GM21367 (cell line): ENCODE measurements around the gene MYO7B.

Experiments used
- ATAC-seq: cut with Tn5 transposase; IDR thresholded peaks from one replicate; pipeline ENCODE4 v1.9.1; 2021; ENCODE audit not compliant: unreplicated experiment

Gene MYO7B

GRCh38 chr2:127607399-127607908, 72.0 kb downstream of the MYO7B start:
- no peak for ATAC-seq

GRCh38 chr2:127608061-127609030, 72.9 kb downstream of the MYO7B start:
- no peak for ATAC-seq

GRCh38 chr2:127609031-127609751, 73.7 kb downstream of the MYO7B start:
- ATAC-seq, result no peak

DNA sequence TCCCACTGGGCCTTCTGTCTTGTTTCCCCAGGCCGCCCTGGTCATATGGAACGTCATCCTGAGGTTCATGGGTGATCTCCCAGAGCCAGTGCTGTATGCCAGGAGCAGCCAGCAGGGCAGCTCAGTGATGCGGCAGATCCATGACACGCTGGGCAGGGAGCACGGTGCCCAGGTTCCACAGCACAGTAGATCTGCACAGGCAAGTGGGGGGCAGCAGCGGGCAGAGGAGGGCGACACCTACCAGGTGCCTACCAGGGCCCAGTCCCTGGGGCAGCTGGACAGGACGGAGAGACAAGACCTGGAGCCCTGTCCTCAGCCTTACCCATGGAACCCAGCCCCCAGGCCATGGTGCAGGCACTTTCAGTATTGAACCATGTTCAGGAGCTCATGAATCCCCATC, 74.3 kb downstream of the MYO7B start:
- no peak for ATAC-seq

- no peak for ATAC-seq
Observed at GRCh38 chr2:127610561-127610960, 75.1 kb downstream of the MYO7B start.

- ATAC-seq, result no peak
Observed at GRCh38 chr2:127611076-127611925, 75.8 kb downstream of the MYO7B start.

- no peak for ATAC-seq
Observed at GRCh38 chr2:127612111-127612822, 76.8 kb downstream of the MYO7B start.

- ATAC-seq, result no peak
Observed at GRCh38 chr2:127614246-127614645, 78.8 kb downstream of the MYO7B start.

GRCh38 chr2:127614731-127615130, 79.2 kb downstream of the MYO7B start:
- no peak for ATAC-seq

- ATAC-seq, result no peak
Observed at GRCh38 chr2:127615511-127616166, 80.2 kb downstream of the MYO7B start.

DNA sequence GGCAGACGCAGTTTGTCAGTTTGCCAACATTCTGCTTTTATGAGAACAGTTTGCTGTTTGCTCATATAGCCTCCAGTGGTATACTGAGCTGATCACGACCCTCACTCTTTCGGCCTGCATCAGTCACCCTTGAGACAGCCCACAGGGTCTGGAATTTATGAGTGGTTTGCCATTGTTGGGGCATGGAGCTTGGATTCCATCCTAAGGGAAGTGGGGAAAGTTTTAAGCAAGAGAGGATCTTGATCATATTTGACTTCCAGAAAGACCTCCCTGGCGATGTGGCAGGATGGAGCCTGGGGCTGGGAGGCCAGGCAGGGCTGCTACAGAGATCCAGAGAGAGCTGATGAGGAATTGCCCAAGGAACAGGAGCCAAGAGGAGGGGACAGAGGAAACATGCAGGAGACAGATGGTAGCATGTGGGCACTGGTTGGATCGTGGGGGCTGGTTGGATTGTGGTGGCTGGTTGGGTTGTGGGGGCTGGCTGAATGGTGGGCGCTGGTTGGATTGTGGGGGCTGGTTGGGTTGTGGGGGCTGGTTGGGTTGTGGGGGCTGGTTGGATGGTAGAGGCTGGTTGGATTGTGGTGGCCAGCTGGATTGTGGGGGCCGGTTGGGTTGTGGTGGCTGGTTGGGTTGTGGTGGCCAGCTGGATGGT, 83.2 kb downstream of the MYO7B start:
- ATAC-seq, result no peak

GRCh38 chr2:127619203-127619590, 83.7 kb downstream of the MYO7B start:
- no peak for ATAC-seq

DNA sequence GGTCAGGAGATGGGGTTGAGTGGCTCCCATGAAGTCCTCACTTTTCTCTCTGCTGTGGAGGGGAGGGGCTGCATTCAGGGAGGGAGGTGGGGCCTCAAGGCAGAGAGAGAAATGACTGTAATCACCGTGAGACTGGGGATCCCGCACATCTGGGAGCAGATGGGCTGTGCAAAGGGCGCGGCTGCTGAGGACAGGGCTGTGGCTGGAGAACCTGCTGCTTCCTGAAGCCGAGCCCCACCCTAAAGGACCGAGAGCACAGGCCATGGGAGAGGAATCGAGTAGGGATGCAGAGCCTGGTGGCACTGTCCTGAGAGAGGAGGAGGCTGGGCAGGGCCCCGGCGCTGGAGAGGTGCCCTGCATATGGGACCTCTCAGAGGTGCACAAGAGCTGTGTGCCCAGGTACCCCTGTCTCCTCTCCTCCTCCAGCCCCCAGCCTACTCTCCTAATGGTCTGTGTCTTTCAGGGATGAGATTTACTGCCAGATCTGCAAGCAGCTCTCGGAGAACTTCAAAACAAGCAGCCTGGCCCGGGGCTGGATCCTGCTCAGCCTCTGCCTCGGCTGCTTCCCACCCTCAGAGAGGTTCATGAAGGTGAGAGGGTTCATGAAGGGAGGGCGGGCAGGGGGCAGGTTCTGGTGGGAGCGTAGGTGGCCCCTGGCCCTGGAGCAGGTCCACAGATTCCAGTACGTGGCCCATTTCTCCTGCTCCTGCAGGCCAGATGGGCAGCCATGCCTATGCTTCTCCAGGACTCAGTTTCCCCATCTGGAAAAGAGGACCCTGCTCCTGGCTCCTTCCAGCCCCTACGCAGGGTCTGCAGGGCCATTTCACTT, 84.6 kb downstream of the MYO7B start:
- no peak for ATAC-seq

- ATAC-seq, result no peak
Observed at GRCh38 chr2:127620866-127621265, 85.4 kb downstream of the MYO7B start.

GRCh38 chr2:127621981-127622431, 86.5 kb downstream of the MYO7B start:
- ATAC-seq, result no peak

DNA sequence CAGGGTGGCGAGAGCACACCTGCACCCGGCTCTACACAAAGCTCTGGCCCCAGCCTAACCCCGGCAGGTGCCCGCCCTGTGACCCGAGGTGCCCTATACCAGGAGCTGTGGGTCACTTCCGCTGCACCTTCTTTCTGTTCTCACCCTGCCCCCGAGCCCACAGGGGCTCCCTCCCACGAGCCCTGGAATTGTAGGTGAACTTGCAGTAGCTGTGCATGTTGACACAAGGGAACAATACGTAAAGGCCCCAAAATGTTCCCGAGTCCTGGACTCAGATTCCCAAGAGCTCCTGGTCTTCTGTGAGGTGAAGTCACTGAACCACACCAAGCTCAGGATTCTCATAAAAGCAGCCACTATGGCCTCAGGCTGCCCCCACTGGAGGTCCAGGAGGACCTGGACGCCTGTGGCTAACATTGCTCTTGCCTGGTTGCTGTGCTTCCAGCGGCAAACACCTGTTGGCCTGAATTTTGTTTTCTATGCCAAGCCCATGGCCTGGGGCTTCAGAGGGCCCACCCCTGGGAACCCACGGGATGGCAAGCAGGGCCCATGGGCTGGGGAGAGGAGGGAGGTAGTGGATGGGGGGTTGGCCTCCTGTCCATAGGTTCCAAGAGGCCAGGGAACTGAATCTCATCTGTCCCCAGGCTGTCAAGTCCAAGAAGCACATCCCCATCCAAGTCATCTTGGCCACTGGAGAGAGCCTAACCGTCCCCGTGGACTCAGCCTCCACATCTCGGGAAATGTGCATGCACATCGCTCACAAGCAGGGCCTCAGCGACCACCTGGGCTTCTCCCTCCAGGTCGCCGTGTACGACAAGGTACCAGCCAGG, 87.3 kb downstream of the MYO7B start:
- no peak for ATAC-seq
